ENCODE measurements around the gene ZW10.
"Not testable (repeated sequence)": the region's sequence is repeated elsewhere in the genome, so short reads cannot be mapped to it uniquely, and the experiment has no call there.

The ZW10 gene, protein sequence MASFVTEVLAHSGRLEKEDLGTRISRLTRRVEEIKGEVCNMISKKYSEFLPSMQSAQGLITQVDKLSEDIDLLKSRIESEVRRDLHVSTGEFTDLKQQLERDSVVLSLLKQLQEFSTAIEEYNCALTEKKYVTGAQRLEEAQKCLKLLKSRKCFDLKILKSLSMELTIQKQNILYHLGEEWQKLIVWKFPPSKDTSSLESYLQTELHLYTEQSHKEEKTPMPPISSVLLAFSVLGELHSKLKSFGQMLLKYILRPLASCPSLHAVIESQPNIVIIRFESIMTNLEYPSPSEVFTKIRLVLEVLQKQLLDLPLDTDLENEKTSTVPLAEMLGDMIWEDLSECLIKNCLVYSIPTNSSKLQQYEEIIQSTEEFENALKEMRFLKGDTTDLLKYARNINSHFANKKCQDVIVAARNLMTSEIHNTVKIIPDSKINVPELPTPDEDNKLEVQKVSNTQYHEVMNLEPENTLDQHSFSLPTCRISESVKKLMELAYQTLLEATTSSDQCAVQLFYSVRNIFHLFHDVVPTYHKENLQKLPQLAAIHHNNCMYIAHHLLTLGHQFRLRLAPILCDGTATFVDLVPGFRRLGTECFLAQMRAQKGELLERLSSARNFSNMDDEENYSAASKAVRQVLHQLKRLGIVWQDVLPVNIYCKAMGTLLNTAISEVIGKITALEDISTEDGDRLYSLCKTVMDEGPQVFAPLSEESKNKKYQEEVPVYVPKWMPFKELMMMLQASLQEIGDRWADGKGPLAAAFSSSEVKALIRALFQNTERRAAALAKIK

DNA sequence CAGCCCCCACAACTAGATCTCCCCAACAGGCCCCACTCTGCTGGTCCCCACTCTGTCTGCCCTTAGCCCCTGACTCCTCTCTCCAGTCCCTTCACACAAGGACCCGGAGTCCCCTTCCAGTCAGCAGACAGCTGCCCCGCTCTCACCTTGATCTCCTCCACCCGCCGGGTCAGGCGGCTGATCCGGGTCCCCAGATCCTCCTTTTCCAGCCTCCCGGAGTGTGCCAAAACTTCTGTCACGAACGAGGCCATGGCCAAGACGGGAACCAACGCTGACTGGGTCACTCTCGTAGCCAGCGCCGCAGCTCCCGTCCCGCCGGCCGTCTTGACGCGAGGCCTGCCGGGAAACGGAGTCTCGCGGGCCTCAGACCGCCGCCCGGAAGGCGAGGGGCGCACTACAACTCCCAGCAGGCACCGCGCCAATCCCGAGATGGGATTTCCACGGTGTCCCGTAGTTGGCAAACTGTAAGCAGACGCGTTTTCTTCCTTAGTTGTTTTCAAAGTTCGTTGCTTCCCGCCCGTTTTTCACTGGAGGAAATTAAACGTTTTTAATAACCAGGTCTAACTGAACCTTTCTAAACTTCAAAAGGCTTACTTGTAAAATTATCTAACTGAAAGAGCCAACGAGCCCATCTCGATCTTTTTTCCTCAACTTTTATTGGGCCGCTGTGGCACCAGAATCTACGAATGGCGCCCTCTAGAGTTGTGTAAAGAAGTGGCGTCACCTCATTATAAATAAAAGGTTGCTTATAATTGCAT, at the start of gene ZW10:
Gene ZW10 (minus strand): TSS at position 277 of the 758 bp plus-strand sequence. CDS start 26 bp downstream, at position 251.
- peak; percentile 98 for DNase-seq

DNA sequence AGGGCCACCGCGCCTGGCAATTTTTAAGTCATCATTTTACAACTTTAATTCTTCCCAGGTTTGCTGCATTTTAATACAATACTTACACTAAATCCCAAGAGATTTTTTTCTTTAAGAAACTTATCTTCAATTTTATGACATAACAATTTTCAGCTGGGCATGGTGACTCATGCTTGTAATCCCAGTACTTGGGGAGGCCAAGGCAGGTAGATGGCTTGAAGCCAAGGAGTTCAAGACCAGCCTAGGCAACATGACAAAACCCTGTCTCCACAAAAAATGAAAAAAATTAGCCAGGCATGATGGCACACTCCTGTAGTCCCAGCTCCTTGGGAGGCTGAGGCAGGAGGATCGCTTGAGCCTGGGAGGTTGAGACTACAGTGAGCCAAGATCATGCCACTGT, 44.9 kb upstream of the ZW10 start:
- peak; percentile 5 for DNase-seq

DNA sequence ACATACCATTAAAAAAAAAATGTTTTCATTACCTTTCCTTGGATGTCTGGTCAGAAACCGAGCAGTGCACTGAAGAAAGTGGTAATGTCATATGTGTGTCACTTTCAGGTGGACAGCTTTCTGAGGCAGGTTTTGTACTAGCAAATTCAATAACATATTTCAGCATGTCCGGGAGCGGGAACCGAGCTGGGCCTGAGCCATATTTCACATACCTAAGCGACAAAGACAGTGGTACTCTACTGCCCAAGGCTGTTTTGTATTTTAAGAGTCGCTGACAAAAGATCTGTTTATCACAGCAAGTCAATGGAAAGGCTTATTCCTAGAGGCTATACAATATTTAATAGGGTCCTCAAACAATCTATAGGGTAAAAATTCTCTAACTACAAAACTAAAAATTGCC, 44.1 kb upstream of the ZW10 start:
- DNase-seq, result no peak

DNA sequence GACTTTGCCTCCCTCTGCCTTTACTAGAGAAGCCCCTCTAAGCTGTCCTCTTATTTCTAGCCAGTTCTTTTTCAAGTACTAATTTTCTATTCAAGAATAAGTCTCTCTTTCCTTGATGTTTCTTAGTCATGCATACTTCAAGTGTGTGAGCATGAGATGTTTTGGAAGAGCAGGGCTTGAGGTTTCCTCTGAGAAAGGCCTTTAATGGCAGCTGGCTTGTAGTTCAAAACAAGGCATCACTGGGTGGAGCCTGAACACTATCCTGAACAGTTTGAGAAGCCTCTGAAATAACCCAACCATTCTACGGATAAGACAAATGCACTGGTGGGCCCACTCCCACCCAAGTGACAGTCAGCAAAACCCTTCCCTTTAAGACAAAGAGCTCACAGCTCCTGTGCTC, 43.7 kb upstream of the ZW10 start:
- DNase-seq, result no peak

DNA sequence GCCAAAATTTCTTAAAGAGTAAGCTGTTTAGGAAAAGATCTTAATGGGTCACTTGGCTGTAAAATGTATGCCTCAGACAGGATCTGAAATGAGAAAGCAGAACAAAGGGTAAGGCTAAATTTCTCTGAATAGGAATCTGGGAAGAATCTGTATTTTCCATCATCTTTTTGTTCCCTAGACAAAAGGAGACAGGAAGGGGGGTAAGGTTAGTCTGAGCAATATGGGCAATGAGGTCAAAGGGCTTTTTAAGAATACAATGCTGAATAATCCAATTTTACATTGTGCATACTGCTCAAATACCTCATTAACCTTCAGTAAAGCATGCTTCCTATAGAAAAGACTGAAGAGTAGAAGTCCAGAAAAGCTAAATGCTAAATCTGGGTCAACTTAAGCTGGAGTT, 40.7 kb upstream of the ZW10 start:
- DNase-seq, result no peak

DNA sequence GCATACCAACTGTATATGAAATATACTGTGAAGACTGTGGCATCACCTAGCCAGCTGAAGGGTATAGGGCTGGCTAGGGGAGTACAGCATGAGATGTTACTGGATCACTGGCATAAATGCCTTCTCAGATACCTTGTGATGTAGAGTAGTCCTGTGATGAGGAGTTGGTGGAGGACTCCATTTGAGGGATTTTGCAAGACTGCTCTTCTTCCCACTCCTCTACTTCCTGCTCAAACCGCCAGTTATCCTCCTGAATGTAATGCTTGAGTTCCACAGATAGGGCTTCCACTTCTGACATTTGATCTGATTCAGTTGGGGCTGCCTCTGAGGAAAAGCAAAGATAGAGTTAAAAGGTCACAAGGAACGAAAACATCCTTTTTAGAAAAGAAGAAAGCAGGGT, 35.4 kb upstream of the ZW10 start:
- no peak for DNase-seq

DNA sequence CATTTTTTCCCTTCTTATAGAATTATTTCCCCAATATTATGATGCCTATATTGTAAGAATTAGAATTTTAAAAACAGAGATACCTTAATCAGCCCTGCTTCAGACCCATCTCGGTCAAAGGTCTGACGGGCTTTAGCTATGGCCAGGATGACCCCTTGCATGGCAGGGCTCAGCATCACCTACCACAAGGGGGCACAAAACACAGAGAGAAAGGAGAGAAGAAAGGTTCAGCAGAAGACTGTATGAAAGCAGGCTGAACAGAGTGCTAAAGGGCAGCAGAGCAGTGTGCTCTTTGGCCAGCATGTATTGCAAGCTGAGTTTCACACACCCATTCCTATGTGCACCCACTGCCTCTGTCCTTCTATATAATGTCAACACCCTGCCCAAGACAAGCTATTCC, 32.9 kb upstream of the ZW10 start:
- DNase-seq, result peak; percentile 63

DNA sequence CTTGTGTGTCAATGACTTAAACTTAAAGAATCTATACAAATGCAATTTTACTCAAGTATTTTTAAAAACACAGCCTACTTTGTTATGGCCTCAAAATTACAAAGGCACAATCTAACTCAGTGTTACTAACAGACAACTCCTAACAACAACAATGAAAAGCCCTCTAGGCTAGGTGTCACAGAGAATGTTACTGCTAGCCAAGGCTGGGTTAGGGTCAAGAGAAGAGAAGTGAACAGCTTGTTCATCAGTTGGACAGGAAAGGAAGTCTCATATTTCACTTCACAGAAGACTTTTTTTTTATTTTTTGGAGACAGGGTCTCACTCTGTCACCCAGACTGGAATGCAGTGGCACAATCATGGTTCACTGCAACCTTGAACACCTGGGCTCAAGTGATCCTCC, 32.1 kb upstream of the ZW10 start:
- DNase-seq, result no peak

DNA sequence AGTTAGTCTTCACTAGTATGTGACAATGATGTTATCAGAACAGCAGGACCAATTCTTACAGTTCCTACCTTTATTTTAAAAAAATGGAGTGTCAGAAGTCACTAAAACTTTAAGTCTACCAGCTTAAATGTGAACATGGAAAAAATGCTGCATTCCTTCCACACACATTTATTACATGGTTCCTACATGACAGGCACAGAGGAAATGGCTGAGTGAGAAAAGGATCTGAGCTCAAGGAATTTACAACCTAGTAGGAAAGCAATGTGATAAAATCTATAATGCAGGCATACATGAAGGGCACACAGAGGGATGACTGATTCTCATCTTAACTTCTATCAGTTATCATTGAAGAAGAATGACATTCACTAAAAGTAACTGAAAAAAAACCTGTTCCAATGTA, 29.1 kb upstream of the ZW10 start:
- DNase-seq, result no peak

DNA sequence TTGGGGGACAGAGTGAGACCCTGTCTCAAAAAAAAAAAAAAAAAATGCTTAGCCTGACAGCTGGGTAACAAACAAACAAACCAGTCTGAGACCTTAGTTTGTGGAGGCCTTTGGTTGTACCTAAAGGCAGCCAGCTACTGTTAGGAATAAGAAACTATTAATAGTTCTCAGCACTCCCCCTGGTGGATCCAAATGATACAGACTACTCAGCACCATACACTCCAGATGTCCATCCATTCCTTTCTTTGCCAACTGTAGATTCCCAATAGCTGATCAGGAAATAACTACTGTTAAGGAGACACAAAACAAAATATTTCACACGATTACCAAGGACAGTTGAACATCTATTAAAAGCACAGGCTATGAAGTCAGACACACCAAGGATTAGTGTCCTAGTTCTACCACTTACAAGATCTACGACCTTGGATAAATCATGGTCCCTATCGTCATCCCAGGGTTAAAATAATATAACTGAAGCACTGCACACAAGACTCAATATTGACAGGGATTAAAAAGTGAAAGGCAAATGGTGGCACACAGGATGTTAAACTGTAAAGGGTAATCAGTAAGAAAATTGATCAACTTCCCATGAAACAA, 23.3 kb upstream of the ZW10 start:
- peak; percentile 76 for DNase-seq

DNA sequence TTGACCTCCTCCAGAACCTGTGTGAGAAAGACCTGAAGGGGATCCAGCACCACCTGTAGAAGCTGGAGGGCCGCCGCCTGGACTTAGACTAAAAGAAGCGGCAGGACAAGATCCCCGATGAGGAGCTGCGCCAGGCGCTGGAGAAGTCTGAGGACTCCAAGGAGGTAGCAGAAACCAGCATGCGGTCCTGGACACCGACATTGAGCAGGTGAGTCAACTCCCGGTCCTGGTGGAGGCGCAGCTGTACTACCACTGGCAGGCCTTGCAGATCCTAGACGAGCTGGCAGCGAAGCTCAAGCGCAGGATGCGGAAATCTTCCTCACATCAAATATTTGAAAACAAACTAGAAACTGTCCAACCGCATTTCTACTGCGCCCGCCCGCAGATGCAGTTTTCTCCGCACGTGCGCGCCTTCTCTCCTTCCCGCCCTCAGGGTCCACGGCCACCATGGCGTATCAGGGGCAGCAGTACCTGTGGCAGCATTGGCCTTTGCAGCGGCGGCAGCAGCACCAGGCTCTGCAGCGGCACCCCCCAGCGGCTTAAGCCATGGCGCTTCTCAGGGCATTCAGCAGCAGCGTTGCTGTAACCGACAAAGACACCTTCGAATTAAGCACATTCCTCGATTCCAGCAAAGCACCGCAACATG, 16.3 kb upstream of the ZW10 start:
- peak; percentile 12 for DNase-seq

DNA sequence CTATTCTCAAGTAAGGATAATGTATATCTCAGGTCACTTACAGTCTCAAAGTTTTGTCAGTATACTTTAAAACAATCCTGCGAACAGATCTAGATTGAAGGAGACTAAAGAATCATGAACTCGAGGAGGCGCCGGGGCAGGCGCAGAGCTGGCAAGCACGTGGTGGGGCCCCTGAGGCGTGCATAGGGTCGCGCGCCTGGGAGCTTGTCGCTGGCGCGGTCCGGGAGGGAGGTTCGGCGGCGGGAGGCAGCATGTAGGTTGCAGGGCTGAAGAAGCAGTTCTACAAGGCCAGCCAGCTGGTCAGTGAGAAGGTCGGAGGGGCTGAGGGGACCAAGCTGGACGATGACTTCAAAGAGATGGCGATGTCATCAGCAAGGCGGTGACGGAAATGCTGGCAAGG, 15.5 kb upstream of the ZW10 start:
- DNase-seq, result not testable (repeated sequence)

DNA sequence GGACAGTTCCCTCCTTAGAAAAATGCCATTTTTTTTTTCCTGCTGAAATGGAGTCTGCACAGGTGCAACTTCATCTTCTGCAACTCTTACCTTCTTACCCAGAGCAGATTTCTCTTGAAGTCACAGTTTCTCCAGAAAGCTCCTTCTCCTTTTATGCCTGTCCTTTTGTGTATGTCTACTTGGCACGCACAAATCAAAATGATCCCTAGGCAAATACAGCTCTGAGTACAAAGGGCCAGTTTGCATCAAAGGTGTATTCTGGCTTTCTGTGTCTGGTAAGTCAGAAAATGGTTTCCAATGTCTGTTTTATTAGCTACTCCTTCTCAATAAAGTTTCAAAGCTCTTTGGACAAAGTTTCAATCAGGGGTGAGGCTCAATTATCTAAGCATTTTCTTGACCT, 8.6 kb upstream of the ZW10 start:
- no peak for DNase-seq

DNA sequence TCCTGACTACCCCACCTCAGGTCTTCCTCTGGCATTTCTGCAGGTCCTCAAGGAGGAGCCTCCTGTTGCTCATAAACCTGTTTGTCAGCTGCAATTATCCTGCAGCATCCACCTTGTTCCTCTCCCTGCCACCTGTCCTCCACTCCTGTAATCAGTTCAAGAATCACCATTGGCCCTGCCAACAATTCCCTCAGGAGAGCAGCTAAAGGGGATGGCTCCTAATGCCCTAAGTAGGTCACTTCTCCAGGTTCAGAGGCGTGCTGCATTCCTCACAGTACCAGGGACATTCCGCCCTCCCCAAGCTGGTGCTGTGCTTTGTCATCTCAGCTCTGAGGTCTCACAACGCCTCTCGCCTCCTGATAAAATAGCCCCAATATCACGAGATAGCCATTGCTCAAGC, 8.2 kb upstream of the ZW10 start:
- no peak for DNase-seq

DNA sequence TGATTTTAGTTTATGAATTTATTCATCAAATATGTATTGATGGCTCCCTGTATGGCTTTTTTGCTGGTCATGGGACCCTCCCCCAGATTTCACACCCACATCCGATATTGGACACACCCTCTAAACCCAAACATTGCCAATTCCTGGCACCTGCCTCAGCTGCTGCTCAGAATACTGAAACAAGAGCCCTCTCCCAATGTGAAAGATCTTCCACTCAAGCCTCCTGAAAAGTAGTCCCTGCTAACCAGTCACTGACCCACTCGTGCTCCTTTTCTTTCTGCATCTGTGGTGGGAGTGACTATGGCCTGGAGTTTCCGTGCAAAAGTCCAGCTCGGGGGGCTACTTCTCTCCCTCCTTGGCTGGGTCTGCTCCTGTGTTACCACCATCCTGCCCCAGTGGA, 6.0 kb upstream of the ZW10 start, which contains the start of gene CLDN25:
Gene CLDN25 (plus strand): TSS at position 301 of the 400 bp plus-strand sequence. CDS start 0 bp downstream, at position 301.
- DNase-seq, result no peak

DNA sequence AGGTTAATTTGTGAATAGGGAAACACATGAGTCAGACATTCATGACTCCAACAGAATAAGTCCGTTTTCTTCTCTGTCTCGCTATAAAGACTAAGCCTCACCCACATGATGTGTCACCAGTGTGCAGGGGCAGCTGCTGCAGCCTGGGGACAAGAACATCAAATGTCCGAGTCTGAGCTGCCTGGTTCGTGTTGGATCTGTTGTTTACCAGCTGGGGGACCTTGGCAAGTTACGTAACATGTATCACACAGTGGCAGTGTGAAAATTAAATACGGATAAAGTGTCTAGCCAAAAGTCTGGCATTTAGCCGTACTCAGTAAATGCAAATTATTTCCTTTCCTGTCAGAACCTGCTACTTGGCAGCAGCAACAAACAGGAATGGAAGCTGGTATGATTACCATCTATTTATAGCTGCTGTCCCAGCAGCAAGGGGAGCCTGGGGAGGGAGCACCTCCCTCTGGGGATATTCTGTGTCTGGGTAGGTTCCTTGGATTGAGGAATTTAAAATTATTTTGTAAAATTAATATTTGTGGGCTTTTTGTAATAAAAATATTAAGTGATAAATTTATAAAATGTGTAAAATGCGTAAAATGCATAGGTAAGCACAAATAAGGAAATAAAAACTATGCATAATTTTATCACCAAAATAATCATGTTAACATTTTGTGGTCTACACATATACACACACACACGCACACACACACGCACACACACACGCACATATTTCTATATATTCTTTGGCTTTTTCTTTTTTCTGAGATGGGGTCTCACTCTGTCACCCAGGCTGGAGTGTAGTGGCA, 4.8 kb upstream of the ZW10 start:
- no peak for DNase-seq

DNA sequence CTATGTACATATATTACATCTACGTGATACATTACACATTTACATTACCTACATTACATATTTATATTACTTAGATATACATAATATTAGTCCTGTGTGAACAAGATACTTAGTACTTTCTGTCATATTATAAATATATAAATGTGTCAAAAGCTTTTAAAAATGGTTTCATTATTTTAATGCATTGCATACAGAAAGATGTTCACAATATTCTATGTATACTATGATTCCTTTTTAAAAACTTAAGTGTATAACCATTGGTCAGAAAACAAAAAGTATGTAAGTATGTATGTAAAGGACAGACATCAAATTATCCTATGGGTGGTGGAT, 647 bp upstream of the ZW10 start:
- DNase-seq, result no peak

DNA sequence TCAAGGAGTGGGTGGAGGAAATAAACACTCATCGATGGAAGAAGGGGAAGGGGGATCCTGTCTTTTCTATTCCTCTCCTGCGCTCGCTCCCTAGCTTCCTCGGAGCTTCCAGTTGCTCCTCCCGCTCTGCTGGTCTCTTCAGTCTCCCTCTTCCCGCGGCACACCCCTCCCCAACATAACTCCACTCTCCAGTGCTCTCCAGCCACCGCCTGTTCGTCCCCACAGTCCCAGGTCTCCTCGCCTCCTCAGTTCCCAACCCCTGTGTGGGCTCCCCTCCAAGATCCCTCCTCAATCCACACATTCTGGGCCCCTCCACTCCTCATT, 438 bp downstream of the ZW10 start:
- DNase-seq, result peak; percentile 65

DNA sequence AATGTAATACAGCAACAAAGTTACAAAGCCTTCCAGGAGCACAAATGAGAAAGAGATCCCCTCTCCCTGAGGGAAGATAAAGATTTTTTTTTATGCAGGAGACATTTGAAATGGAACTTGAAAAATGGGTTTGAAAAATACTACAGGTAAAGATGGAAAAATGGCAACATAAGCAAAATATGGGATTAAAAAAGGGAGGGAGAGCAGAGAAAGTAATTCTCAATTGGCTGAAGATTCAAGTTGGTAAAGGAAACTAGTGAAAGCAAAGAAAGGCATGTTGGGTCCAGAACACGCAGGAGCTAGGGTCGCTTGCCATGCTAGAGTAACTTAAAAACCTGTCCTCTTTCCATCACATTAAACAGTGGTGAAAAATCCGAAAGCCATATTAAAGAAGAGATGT, 1.5 kb downstream of the ZW10 start:
- no peak for DNase-seq

DNA sequence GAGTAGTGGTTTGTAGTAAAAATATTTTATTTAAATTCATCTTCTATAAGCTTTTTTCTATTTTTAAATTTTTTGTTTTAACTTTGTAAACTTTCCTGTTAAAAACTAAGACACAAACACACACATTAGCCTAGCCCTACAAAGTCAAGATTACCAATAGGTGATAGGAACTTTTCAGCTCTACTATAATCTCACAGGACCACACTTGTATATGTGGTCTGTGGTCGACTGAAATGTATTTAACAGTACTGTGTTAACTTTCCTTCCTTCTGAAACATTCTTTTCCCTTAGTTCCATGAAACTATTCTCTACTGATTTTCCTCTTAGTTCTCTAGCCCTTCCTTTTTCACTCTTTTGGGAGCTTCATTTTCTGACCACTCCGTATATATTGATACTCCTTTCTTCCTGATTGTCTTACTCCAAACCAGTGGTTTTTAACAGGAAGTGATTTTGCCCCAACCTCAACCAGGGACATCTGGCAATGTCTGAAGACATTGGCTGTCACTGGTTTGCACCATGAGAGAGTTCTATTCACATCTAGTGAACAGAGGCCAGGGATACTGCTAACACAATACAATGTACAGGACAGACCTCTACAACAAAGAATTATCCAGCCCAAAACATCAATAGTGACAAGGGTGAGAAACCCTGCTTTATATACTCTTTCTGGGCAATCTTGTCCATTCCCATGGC, 8.8 kb downstream of the ZW10 start:
- no peak for DNase-seq

DNA sequence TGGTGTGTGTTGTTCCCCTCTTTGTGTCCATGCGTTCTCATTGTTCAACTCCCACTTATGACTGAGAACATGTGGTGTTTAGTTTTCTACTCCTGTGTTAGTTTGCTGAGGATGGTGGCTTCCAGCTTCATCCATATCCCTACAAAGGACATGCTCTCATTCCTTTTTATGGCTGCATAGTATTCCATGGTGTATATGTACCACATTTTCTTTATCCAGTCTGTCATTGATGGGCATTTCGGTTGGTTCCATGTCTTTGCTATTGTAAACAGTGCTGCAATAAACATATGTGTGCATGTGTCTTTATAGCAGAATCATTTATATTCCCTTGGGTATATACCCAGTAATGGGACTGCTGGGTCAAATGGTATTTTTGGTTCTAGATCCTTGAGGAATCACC, 10.5 kb downstream of the ZW10 start:
- DNase-seq, result not testable (repeated sequence)
